ENCODE data around the gene LGALS16.

- TF ChIP-seq CTCF (IDR thresholded peaks at IDR 0.05; ENCODE audit: low read length) (no peak), EZH2 (IDR thresholded peaks at IDR 0.05; ENCODE audit: borderline replicate concordance, low read length) (no peak)
Observed at GRCh38 chr19:39698535-39698934, 42.8 kb downstream of the LGALS16 start.

Measured in OCI-LY1 (cell line).